GM12873 (cell line): ENCODE data around the gene E2F2.

Experiments
- TF ChIP-seq, protein P1 (sequence below): IDR thresholded peaks from 2 replicates; pipeline ENCODE4 v1.5.1; 2012; ENCODE audit warnings: low read depth, mild to moderate bottlenecking, moderate library complexity, low read length, control low read depth; ENCODE audit not compliant: insufficient read depth; ENCODE audit errors: missing control alignments

Gene E2F2

DNA sequence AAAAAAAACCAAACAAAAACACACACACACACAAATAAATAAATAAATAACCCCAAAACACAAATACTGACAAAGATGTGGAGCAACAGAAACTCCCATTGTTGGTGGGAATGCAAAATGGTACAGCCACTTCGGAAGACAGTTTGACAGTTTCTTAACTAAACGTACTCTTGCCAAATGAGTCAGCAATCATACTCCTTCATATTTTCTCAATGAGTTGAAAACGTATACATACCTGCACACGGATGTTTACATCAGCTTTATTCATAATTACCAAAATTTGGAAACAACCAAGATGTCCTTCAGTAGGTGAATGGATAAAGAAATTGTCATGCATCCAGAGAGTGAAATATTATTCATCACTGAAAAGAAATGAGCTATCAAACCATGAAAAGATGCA, 70.5 kb downstream of the E2F2 start:
- TF ChIP-seq, protein P1, sequence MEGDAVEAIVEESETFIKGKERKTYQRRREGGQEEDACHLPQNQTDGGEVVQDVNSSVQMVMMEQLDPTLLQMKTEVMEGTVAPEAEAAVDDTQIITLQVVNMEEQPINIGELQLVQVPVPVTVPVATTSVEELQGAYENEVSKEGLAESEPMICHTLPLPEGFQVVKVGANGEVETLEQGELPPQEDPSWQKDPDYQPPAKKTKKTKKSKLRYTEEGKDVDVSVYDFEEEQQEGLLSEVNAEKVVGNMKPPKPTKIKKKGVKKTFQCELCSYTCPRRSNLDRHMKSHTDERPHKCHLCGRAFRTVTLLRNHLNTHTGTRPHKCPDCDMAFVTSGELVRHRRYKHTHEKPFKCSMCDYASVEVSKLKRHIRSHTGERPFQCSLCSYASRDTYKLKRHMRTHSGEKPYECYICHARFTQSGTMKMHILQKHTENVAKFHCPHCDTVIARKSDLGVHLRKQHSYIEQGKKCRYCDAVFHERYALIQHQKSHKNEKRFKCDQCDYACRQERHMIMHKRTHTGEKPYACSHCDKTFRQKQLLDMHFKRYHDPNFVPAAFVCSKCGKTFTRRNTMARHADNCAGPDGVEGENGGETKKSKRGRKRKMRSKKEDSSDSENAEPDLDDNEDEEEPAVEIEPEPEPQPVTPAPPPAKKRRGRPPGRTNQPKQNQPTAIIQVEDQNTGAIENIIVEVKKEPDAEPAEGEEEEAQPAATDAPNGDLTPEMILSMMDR = no peak

DNA sequence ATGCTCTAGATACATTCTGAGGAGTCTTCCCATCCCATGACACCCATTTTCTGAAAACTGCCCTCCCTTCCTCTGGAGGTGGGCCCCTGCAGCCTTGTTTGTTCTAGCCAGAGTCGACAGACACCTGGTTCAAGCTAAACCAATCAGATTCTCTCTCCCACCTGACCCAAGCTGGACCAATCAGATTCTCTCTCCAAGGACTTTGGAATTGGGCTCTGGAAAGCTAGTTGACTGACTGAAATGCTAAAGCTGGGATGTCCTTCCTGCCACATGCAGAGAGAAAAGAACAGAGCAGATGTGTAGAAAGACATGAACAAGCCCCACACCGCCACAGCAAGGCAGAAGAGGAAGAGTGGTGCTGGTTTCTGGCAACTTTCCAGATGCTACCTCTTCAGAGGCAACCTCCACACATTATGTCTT, 71.7 kb downstream of the E2F2 start:
- TF ChIP-seq, protein P1 = no peak
